Activated CD8-positive, alpha-beta memory T cell treated with anti-CD3 and anti-CD28 coated beads for 48 hours (primary cell): ENCODE data around the gene TSPAN9.
A peak's percentile ranks its signal among the peaks of the same experiment; 100 is the strongest.
"Not testable (repeated sequence)": the region's sequence is repeated elsewhere in the genome, so short reads cannot be mapped to it uniquely, and the experiment has no call there.

Experiments
- DNase-seq, 3 experiments: peaks; one replicate each; pipeline ENCODE4 v3.0.0-alpha.2; 2020; ENCODE audit warnings: low read depth in 2 of 3, low spot score in 2 of 3

TSPAN9 gene

DNA sequence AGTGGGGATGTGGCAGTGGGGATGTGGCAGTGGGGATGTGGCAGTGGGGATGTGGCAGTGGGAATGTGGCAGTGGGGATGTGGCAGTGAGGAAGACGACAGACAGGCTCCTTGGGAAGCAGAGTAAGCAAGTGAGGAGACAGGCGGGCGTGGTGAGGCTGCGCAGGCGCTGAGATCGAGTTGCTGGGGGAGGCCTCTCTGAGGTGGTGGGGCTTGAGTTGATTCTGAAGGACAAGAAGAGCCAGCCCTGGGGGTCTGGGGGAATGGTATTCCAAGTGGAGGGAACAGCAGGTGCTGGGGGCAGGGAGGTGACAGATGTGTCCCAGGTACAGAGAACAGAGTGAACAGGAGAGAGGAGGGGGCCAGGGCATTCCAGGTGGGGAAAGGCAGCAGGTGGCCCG, 33.8 kb upstream of the TSPAN9 start:
- DNase-seq: no peak

DNA sequence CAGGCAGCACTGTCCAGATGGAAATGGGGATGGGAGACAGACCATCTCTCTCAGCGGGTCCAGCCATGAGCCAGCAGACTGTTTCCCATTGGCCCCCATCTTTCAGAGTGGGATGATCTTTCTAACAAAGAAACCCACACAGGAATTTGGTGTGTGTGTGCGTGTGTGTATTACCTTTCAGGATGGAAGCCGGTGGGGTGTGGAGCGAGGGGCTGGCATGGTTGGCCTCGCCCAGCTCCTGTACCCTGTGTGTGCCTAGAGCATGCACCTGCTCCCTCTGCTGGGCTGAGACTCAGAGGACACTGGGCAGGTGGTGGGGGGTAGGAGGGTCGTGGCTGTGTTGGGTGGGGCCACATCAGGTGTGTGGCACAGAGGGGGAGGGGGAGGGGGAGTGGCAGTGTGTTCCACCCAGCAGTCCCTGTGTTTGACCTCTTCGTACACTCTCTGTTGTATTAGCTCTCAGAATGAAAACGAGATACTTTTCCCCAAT, 33.0 kb upstream of the TSPAN9 start:
- no peak for DNase-seq

DNA sequence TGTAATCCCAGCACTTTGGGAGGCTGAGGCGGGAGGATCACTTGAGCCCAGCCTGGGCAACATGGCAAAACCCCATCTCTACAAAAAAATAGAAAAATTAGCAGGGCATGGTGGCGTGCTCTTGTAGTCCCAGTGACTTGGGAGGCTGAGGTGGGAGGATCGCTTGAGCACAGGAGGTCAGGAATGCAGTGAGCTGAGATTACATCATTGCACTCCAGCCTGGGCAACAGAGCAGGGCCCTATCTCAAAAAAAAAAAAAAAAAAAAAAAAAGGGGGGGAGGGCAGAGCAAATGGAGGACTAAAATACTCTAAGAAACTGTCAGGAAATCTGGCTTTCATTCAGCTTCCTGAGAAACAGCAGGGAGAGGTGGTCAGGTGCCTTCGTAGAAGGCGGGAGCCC, 31.7 kb upstream of the TSPAN9 start:
- DNase-seq: no peak

DNA sequence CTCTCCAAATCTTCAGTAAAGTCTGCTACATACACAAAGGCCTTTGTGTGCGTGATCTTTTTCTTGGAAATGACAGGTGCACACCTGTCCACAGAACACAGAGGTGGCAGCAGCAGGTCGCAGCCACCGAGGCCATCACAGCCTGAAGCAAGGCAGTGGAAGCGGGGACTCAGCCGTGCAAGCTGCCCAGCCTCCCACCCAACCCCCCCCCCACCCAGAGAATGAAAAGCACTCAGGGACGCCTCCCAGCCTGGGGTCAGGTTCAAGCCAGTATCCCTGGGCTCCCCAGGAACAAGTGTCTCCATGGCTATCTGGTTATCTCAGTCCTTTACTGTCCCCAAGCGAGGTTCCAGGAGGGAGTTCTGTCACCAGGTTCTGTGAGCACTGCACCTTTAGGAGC, 31.2 kb upstream of the TSPAN9 start:
- no peak for DNase-seq

DNA sequence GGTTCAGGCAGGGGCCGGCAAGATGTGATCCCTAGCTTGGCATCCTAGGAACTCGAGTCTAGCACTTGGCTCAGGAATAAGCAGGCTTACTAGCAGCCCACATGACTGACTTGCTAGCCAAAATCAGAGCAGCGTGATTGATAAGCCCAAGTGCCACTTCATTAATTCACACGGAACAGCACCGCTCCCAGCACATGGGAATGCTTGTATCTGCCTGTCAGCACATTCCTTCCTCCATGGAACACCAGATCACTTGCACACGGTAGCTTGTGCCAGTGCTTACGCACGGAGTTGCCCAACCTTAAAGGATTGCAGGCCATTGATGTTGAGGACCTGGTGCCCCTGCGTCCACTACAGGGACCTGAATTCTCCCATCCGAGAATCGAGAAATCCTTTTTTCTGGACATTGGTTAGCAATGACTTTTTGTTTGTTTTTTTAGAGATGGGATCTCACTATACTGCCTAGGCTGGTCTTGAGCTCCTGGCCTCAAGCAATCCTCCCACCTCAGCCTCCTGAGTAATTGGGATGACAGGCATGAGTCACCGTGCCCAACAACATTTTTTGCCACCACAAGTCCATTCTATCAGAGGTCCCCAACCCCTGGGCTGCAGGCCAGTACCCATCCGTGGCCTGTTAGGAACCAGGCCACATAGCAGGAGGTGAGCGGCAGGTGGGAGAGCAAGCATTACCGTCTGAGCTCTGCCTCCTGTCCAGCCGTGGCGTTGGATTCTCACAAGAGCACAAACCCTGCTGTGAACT, 30.6 kb upstream of the TSPAN9 start:
- no peak for DNase-seq

DNA sequence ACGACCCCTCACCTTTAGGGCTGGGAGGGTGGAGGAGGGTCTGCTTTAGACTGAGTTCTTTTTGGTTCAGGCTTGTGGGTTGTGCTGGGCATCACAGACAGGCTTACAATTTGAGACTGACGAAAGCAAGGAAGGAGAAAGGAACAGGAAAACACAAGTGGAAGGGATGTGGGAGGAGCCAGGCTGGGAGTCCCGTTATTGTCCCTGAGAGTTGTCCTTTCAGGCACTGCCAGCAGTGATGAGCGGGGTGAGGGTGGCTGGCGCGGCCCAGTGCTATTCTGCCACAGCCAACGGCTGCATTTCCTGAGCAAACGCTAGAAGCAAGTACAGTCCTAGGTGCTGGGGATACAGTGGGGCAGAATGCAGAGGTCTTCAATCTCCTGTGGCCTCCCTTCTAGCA, 29.2 kb upstream of the TSPAN9 start:
- DNase-seq: no peak

DNA sequence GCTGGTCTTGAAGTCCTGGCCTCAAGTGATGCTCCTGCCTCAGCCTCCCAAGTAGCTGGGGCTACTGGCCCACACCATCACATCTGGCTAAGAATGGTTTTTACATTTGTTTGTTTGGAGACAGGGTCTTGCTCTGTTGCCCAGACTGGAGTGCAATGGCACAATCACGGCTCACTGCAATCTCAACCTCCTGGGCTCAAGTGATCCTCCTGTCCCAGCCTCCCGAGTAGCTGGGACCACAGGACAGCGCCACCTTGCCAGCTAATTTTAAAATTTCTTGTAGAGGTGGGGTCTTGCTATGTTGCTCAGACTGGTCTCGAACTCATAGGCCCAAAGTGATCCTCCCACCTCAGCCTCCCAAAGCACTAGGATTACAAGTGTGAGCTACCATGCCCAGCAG, 28.6 kb upstream of the TSPAN9 start:
- DNase-seq: no peak

DNA sequence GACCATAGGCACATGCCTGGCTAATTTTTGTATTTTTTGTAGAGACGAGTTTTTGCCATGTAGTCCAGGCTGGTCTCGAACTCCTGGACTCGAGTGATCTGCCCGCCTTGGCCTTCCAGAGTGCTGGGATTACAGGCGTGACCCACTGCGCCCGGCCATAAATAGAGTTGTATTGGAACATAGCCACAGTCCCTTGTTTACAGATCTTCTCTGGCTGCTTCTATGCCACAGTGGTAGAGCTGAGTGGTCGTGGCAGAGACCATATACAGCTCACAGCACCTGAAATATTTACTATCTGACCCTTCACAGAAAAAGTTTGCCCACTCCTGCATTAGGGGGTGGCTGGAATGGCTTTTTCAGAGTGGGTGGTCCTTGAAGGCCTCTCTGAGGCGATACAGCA, 28.0 kb upstream of the TSPAN9 start:
- DNase-seq: no peak

DNA sequence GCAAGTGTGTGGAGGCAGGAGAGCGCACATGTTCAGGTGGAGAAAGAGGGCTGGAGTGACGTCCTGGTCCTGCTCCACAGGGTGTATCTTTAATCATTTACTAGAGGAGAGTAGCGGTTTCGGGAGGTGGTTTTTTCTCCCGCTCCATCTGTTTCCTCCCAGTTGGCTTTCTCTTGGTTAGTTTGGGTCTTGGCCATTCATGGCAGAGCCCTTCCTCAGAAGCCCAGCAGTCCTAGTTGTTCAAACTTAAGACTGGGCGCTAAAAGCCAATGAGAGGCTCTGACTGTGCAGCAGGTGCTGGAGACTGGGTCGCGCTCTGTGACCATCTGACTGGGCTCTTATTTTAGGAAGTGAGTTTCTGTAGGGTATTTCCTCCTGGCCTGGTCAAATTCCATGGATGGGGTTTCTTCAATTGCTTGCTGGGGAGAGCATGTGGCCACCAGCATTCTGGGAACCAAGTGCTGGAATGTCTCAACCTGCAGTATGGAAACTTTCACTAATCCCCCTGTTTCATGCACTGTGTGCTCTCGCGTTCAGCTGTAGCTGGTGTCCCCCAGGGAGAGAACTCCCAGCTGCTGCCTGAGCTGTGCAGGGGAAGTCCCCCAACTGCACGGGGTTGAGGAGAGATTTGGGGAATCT, 27.4 kb upstream of the TSPAN9 start:
- DNase-seq: no peak

DNA sequence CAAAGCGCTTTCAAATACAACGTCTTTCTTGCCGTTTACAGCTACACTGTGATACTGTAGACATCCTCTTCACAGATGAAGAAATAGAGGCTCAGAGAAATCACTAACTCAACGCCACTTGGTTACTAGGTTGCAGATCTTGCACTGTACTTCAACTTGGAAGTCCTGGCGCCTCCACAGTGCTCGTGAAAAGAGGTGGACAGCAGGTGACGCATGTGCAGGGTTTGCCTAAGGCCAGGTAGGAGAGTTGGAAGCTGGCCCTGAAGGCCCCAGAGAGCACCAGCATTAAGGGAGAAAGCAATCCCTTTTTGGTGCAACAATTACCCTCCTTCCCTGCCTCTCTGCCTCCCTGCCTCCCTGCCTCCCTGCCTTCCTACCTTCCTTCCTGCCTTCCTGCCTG, 22.8 kb upstream of the TSPAN9 start:
- no peak for DNase-seq

DNA sequence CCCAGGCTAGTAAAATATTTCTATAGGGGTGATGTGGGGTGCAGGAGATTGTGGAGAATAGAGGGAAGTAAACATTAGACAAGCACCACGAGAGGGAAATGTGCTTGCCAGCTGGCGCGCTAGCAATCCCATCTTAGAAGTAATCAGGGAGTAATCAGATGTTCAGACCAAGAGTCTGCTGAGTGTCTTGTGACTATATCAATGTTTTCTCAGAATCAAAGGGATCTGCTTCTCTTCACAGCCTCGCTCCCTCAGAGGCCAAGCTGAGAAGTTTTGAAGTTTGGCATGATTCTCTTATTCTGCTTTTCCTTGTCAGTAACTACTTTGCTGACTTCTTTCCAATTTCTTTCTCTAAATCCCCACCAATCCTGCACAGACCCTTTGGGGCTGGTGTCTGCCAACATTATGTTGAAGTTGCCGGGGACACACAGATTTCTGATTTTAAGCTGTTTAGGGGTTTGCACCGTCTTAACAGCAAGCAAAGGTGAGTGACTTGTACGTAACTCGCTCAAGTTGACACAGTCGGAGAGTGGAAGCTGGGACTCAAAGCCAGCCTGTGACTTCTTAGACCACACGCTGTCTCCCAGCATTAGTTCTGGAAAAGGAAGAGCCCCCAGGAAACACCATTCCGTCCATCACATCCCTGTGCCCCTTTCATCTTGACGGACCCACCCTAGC, 22.0 kb upstream of the TSPAN9 start:
- DNase-seq: no peak

DNA sequence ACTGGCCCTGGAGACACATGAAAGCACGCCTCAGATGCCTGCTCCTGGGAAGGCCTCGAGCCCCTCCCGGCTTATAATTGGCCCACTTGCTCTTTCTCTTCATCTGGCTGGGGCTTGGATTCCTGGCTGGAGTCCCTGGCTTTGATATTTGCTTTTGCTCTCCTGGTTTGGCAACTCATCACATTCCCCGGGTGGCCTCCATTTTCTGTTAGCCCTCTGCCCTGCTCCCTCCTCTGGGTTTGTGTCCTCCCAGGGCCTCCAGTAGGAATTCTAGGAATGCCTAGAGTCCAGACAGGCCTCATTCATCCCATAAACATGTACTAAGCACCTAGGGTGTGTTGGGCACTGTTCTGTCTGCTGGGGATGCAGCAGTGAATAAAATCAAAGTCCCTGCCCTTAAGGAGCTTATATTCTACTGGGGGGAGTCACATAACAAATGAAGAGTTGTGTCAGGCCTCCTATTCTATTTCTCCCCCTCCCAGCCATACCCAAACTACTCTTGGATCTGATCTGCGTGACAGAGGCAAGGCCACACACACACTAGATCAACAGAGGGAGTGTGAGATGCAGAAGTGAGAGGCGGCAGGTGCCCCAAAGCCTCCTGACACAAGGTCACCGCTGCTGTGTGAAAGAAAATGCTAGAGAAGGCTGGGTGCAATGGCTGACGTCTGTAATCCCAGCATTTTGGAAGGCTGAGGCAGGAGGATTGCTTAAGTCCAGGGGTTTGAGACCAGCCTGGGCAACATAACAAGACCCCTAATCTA, 21.3 kb upstream of the TSPAN9 start:
- DNase-seq: no peak

DNA sequence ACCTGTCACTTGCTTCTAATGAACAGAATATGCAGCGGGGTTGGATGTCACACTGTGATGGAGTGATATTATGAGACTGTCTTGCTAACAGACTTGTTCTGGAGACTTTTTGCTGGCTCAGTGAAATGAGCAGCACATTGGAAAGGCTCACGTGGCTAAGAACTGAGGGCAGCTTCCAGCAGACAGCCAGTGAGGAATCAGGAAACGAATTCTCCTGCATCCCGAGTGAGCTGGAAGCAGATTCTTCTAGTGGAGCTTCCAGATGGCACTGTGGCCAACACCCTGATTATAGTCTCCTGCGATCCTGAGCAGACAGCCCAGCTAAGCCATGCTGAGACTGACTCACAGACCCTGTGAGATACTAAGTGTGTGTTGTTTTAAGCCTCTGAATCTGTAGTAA, 16.1 kb upstream of the TSPAN9 start:
- DNase-seq: no peak

DNA sequence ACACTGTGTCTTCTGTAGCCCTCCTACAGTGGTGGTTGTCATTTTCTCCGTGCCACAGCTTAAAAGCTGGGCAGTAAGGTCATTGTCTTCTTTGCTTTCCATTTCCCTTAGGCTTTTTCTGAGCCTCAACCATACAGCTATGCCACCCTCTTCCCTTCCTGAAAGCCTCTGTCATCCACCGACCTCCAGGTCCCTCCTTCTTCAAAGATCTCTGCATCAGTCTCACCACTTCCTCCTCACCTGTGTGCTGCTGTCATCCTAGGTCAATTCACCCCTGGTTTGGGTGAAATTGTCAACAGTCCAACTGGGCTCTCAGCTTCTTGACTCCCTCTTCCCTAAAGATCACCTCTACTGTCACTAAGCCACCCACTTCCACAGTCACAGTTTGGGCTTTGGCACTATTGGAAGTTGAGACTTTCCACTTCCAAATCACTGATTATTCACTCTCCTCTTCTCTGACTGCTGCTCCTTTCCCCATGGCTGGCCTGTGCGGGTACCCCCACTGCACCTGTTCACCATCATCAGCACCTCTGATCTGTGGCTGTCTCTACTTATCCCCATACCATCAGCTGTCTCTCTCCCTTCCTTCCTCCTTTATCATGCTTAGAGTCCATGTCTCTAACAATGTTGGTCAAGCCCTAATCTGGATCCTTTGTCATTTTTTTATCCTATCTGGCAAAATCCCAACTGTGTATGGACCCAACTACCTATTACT, 15.5 kb upstream of the TSPAN9 start:
- DNase-seq: no peak

DNA sequence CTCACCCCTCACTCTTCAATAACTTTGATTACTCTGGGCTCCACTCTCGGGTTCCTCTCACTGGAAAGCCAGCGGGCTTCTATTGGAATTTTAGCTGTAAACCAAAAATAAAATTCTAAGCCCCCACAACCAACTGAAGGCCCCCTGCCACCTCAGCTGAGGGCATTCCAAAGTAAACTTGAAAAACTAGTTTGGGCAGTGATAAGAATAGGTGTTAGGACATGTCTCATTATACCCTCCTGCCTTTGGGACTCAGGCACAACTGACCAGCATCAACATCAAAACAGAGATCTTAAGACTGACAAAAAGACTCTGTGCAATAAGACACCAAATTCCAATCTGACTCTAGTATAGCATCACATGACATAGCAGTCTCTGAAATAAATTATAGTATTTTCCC, 11.9 kb upstream of the TSPAN9 start:
- no peak for DNase-seq

DNA sequence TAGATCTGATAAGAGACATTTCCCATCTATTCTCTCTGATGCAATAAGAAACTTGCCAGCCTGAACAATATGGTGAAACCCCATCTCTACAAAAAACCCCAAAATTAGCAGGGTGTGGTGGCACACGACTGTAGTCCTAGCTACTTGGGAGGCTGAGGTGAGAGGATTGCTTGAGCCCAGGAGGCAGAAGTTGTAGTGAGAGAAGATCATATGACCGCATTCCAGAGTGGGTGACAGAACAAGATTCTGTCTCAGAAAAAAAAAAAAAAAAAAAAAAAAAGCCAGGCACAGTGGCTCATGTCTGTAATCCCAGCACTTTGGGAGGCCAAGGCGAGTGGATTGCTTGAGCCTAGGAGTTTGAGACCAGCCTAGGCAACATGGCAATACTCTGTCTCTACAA, 11.3 kb upstream of the TSPAN9 start:
- not testable (repeated sequence) for DNase-seq

DNA sequence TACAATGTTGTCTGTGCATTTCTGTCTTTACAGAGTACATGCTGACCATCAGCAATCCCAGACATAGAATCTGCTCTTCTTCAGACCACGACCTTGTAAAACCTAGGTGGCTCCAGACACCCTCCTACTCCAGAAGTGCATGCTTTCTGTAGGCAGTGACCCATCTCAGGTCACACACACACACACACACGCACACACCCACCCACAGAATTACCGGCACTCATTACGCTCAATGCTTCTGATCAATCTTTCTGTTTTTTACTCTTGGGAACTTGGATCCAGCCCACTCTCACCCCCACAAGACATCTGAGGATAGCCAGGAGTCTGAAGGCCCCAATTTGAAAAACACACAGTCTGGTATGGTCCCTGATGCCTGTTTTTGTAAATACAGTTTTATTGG, 7.5 kb upstream of the TSPAN9 start:
- DNase-seq: no peak

DNA sequence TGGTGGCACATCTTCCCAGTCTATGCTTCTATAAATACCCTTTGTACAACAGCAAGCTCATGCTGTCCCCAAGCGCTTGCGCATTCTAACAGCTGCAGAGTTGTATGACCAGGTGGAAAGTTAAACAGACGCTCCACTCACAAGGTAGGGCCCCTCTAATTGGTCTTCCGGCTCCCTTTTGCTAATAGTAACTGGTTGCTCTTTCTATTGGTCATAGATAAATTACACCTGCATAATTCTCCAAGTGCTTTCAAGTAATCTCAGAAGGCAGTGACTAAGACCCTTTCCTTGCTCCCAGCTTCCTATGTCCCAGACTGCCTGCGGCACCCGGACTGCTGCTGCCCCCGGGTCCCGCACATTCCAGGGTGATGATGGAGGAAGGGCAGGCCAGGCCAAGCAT, 6.1 kb upstream of the TSPAN9 start:
- DNase-seq: no peak

DNA sequence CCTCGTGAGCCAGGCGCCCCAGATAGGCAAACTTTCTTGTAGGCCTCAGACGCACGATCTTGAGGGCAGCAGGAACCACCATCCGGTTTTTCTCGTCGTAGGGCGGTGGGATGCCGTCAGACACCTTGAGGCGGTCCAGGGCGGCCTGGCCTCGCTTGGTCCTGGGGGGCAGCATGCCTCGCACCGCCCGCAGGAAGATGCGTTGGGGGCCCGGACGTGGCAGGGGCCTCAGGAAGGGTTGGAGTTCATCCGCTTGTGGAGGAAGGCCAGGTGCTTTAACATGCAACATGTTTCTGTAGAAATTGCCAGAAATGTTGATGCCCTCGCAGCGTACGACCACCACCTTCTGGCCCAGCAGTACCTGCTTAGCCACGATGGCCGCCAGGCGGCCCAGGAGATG, 5.5 kb upstream of the TSPAN9 start:
- DNase-seq: no peak

DNA sequence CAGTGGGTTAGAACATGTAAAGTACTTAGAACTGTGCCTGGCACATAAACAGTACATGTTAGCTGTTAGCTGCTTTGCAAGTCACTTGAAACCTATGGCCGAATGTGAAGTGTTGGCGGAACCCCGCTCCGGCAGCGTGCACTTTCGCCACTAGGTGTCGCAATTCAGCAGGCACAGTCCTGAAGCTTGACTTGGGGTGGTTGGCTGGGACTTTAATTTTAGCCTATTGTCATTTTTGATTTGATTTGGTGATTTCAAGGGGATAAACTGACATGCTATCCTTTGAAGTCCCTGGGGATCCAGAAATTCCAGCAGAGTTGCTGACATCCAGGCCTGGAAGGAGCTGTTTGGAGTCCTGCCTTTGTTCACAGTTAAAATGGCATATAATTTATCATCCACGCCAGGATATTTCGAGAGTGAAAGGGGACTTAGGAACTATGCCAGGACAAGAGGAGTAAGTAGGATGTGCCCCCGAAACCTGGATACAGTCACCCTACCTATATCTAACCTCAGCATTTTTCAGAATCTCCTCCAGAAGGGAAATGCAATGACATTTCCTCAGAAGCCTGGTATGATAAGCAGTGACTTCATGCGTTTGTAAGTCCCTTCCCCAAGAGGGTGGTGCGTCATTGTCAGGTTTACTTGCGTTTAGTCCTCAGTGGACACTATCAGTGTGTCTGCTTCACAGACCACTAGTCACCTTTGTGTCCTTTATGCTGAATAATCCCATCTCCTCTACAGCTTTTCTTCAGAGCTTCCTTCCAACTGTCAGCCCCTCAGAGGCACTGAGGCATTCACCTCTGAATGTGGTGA, 3.5 kb upstream of the TSPAN9 start:
- DNase-seq: peak; percentile 57 to 79 (median 60)
